Esophagus muscularis mucosa (tissue), 4 donors: ENCODE results near the gene SIRPA. TPM values are rescaled to one million over a fixed set of nuclear protein-coding genes. Genes with fewer than 3 reads are reported as not detected.

Source experiments
- DNase-seq: peaks from one replicate; pipeline ENCODE4 v3.0.0-alpha.2; 2017; ENCODE audit errors: extremely low spot score
- H3K27ac ChIP-seq, 4 donors: fragments of 200-600 bp; sonication (generic); replicated peaks in 1 of 4; 1 replicate in 3 of 4; 2 replicates in 1 of 4; pipeline ENCODE4 v1.5.1; 2016 to 2019; ENCODE audit warnings: mild to moderate bottlenecking in 1 of 4
- H3K27me3 ChIP-seq, 4 donors: fragments of 200-600 bp; sonication (generic); one replicate each; pipeline versions ENCODE4 v1.5.1 to v1.6.0; 2016 to 2019
- H3K36me3 ChIP-seq, 4 donors: fragments of 200-600 bp; sonication (generic); one replicate each; pipeline ENCODE4 v1.5.1; 2016 to 2019
- H3K4me1 ChIP-seq, 4 donors: fragments of 200-600 bp; sonication (generic); one replicate each; pipeline ENCODE4 v1.5.1; 2016 to 2019
- H3K4me3 ChIP-seq, 4 donors: fragments of 200-600 bp; sonication (generic); 1 replicate in 2 of 4; 2 replicates in 2 of 4; pipeline ENCODE4 v1.5.1; 2016 to 2019; ENCODE audit warnings: mild to moderate bottlenecking in 4 of 4, moderate library complexity in 1 of 4
- H3K9me3 ChIP-seq, 4 donors: fragments of 200-600 bp; sonication (generic); 1 replicate in 3 of 4; 2 replicates in 1 of 4; pipeline ENCODE4 v1.5.1; 2016 to 2019
- EP300 ChIP-seq: sonication (generic); formaldehyde crosslinking; IDR thresholded peaks from one replicate; pipeline ENCODE4 v1.6.1; 2017; ENCODE audit warnings: antibody characterized with exemption
- POLR2A ChIP-seq: fragments of 450-650 bp; IDR thresholded peaks from one replicate; pipeline ENCODE4 v1.6.1; 2017; ENCODE audit warnings: antibody characterized with exemption, moderate library complexity, mild to moderate bottlenecking, low read depth
- POLR2AphosphoS5 ChIP-seq, 2 donors: sonication (generic); formaldehyde crosslinking; IDR thresholded peaks; one replicate each; pipeline ENCODE4 v1.6.1; 2017; ENCODE audit warnings: antibody characterized with exemption in 2 of 2
- WGBS: methylation state at CpG from one replicate; pipeline ENCODE4 v1.1.5; 2018; 5-methylcytosine and 5-hydroxymethylcytosine counted together
- intact Hi-C: fragments of 100-400 bp; cut with DNase I; formaldehyde crosslinking; loops from one replicate; pipeline ENCODE4 v1.15.1; 2023
- total RNA-seq, 4 donors: library from RNA; depleted of rRNA; stranded (reverse); fragments of >200 nt; gene quantifications; one replicate each; pipeline versions ENCODE4 v1.1.0 to v1.2.1, GENCODE V29; 2016
- TF ChIP-seq, protein P1 (sequence below), 3 experiments: fragments of 200-600 bp in 2 of 3; fragments of 450-650 bp in 1 of 3; sonication (generic) in 2 of 3; IDR thresholded peaks; one replicate each; pipeline ENCODE4 v1.5.1; 2017 to 2019; ENCODE audit warnings: antibody characterized with exemption in 3 of 3, mild to moderate bottlenecking in 2 of 3, moderate library complexity in 1 of 3

Gene SIRPA
- total RNA-seq, 4 donors from 2014 or later: 19.5 to 39.8 (median 32.5) TPM

DNA sequence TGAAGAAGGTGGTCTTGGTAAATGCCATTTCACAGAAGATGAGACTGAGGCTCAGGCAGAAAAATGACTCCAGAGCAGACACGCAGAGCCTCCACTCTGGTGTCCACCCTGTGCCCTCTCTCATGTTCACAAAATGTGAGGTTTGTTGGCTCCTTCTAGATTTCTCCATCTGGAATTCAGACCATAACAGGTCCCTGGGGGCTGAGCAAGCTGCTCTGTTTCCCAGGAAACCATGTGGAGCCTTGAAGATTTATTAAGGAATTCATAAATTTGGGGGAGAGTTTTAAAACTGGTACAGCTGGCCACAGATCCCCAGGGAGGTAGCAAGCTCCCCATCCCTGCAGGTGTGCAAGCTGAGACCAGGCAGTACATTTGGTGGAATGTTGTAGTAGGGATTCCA, 38.8 kb upstream of the SIRPA start:
- WGBS: 100% methylated on average over 1 of the region's 1 CpG
- DNase-seq: no peak
- no peak overlapping the region for H3K4me3 ChIP-seq
- TF ChIP-seq POLR2A (no peak), EP300 (no peak), POLR2AphosphoS5 (IDR thresholded peaks at IDR 0.05) (no peak)
- TF ChIP-seq, protein P1, sequence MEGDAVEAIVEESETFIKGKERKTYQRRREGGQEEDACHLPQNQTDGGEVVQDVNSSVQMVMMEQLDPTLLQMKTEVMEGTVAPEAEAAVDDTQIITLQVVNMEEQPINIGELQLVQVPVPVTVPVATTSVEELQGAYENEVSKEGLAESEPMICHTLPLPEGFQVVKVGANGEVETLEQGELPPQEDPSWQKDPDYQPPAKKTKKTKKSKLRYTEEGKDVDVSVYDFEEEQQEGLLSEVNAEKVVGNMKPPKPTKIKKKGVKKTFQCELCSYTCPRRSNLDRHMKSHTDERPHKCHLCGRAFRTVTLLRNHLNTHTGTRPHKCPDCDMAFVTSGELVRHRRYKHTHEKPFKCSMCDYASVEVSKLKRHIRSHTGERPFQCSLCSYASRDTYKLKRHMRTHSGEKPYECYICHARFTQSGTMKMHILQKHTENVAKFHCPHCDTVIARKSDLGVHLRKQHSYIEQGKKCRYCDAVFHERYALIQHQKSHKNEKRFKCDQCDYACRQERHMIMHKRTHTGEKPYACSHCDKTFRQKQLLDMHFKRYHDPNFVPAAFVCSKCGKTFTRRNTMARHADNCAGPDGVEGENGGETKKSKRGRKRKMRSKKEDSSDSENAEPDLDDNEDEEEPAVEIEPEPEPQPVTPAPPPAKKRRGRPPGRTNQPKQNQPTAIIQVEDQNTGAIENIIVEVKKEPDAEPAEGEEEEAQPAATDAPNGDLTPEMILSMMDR (IDR thresholded peaks at IDR 0.05): no peak
- H3K27ac ChIP-seq: no peak overlapping the region
- intact Hi-C loops: no loop called here
- H3K4me1 ChIP-seq: no peaks in the 10 kb centered on the region
- H3K9me3 ChIP-seq: no peaks in the 10 kb centered on the region
- H3K36me3 ChIP-seq: no peaks in the 10 kb centered on the region
- no peaks in the 10 kb centered on the region for H3K27me3 ChIP-seq

DNA sequence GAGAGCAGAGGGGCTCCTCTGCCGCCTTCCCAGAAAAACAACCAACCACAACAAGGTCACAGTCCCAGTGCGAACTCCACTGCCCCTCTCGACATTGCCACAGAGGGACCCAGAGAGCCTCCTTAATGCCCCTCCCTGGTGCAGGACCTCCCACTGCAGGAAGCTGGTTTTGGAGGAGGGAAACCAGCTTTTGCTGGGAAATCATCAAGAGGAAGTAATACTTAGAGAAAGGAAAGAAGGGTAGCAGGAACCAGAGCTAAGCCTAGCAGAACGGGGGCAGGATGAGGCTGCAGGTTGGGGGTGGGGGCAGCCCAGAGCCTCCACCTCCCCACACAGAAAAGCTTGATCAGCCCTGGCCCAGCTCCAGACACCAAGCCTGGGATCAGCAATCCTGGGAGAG, 37.7 kb upstream of the SIRPA start:
- Histone ChIP-seq H3K36me3 (no peaks in the 10 kb centered on the region), H3K9me3 (no peaks in the 10 kb centered on the region), H3K27ac (no peak overlapping the region), H3K4me3 (no peak overlapping the region), H3K4me1 (no peaks in the 10 kb centered on the region), H3K27me3 (no peaks in the 10 kb centered on the region)
- intact Hi-C loops: no loop called here
- TF ChIP-seq POLR2A: no peak
- TF ChIP-seq POLR2AphosphoS5 (IDR thresholded peaks at IDR 0.05): no peak
- TF ChIP-seq, protein P1 (IDR thresholded peaks at IDR 0.05): no peak
- no peak for TF ChIP-seq EP300
- no peak for DNase-seq
- WGBS: 73% methylated on average over 4 of the region's 4 CpGs

DNA sequence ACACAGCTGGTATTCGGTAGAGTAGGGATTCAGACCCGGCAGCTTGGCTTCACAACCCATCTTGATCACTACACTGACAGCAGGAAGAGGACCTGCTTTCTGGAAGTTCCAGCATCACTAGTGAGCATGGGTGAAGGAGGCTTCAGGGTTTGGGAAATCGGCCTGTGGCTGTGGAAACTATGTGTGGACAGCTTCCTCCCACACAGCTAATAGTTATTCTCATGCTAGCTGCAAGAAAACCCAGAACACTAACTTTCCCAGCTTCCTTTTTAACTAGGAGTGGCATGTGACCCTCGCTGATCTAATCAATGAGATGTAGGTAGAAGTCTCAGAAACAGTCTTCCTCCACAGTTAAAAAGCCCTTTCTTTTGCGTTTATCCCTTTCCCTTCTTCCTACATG, 36.3 kb upstream of the SIRPA start:
- Histone ChIP-seq H3K4me1 (no peaks in the 10 kb centered on the region), H3K27ac (no peak overlapping the region), H3K36me3 (no peaks in the 10 kb centered on the region), H3K9me3 (no peaks in the 10 kb centered on the region), H3K4me3 (no peak overlapping the region), H3K27me3 (no peaks in the 10 kb centered on the region)
- intact Hi-C loops: no loop called here
- no peak for DNase-seq
- WGBS: 85% methylated on average over 5 of the region's 5 CpGs
- TF ChIP-seq POLR2AphosphoS5 (IDR thresholded peaks at IDR 0.05) (no peak), POLR2A (no peak), EP300 (no peak)
- TF ChIP-seq, protein P1 (IDR thresholded peaks at IDR 0.05): no peak

DNA sequence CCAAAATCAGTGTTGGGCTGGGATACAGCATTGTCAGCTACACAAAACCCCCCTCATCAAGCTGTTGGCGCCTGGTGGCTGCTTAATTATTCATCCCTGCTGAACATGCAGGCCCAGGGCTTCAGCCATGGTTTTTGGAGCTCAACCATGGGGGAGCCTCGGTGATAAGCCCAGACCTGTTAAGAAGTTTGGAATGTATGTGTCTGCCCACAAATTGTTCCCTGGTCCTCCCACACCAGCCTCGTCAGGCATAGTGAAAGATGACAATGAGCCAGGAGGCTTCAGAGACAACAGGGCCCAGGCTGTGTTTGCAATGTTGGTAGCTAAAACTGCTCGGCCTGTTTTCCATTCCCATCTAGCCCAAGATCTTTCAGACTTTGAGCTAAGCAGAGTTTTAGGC, 34.8 kb upstream of the SIRPA start:
- Histone ChIP-seq H3K9me3 (no peaks in the 10 kb centered on the region), H3K27me3 (no peaks in the 10 kb centered on the region), H3K4me3 (no peak overlapping the region), H3K4me1 (no peaks in the 10 kb centered on the region), H3K36me3 (no peaks in the 10 kb centered on the region), H3K27ac (no peak overlapping the region)
- intact Hi-C loops: no loop called here
- 88% methylated on average over 4 of the region's 4 CpGs for WGBS
- TF ChIP-seq EP300 (no peak), POLR2AphosphoS5 (IDR thresholded peaks at IDR 0.05) (no peak), POLR2A (no peak)
- TF ChIP-seq, protein P1 (IDR thresholded peaks at IDR 0.05): no peak
- no peak for DNase-seq

DNA sequence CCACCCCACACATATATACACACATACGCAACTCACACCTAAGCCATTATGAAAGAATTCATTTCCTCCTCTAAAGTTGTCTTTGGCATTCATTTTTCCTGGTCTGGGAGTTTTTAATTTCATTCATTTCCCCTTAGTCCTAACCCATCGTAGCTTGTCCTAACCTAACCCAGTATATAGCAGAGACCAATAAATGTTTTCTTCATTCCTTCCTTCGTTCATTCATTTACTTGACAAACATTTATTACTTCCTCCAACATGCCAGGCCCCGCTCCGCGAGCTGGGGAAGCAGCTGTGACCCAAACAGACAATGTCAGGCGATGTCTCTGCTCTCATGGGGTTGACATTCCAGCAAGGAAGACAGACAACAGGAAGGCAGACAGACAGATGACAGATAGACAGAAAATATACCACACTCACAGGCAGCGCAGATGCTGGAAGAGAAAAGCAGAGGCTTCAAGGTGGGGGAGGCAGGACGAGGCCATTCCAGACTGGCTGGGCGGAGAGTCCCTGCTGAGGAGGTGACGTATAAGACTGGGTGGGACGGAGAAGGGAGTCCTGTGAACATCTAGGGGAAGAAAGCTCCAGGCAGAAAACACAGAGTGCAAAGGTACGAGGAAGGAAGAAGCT, 33.7 kb upstream of the SIRPA start:
- Histone ChIP-seq H3K27ac (no peak overlapping the region), H3K4me3 (no peak overlapping the region), H3K27me3 (no peaks in the 10 kb centered on the region), H3K36me3 (no peaks in the 10 kb centered on the region), H3K9me3 (no peaks in the 10 kb centered on the region), H3K4me1 (no peaks in the 10 kb centered on the region)
- WGBS: 66% methylated on average over 13 of the region's 13 CpGs
- DNase-seq: no peak
- intact Hi-C loops: no loop called here
- no peak for TF ChIP-seq EP300
- TF ChIP-seq POLR2AphosphoS5 (IDR thresholded peaks at IDR 0.05): no peak
- no peak for TF ChIP-seq POLR2A
- TF ChIP-seq, protein P1 (IDR thresholded peaks at IDR 0.05): no peak
